AG08395 (cell line): Measurements from ENCODE around the gene ZNF232.
"Not testable (repeated sequence)": the region's sequence is repeated elsewhere in the genome, so short reads cannot be mapped to it uniquely, and the experiment has no call there.

Experiments
- DNase-seq: peaks from one replicate; pipeline ENCODE4 v3.0.0; 2012; ENCODE audit warnings: mixed read lengths, low spot score

The ZNF232 gene

DNA sequence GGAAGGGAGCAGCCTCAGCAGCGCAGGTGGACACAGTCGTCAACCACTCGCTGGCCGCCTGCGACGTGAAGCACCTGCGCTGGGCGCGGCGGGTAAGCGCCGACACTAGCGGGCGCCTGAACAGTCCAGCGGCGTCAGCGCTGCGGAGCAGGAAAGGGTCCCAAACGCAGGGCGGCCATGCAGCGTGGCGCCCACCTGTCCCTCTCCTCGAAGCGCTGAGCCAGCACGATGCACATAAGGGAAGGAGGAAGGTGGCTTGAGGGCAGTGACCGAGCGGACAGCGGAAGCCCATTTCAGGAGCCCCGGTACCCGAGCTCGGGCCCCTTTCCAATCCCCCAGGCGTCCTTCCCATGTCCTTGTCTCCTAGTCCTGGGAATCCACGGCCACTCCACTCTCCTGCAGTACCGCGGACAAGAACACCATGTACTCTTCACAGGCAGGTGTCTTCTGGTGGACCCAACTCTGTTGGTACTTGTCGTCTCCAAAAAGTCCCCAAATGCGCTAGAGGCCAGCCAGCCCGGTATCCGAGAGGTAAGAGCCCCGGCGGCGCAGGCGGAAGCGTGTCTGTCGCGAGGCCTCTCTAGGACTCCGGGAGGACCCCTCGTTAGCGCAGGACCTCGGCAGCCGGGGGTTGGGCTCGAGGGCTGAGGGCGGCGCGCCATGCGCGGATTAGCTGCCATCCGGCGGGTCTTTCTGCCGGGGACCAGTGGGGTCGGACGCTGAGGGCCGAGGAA is 14.4 kb downstream of the ZNF232 start:
- DNase-seq: no peak

DNA sequence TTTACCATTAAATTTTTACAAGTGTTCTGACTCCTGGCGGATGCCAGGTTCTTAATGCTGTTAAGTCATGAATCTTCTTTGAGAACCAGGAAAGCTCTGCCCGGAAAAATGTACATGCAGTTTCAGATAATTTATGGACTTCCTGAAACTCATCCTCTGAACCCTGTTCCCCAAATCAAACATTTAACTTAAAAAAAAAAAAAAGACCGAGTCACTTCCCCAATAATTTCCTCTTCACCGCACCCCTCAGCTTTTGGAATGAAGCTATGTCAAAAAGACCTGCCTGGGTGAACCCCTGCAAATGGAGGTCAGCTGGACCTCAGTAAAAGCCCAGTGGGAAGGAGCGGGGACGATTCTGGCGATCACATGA is 15.0 kb downstream of the ZNF232 start:
- no peak for DNase-seq

DNA sequence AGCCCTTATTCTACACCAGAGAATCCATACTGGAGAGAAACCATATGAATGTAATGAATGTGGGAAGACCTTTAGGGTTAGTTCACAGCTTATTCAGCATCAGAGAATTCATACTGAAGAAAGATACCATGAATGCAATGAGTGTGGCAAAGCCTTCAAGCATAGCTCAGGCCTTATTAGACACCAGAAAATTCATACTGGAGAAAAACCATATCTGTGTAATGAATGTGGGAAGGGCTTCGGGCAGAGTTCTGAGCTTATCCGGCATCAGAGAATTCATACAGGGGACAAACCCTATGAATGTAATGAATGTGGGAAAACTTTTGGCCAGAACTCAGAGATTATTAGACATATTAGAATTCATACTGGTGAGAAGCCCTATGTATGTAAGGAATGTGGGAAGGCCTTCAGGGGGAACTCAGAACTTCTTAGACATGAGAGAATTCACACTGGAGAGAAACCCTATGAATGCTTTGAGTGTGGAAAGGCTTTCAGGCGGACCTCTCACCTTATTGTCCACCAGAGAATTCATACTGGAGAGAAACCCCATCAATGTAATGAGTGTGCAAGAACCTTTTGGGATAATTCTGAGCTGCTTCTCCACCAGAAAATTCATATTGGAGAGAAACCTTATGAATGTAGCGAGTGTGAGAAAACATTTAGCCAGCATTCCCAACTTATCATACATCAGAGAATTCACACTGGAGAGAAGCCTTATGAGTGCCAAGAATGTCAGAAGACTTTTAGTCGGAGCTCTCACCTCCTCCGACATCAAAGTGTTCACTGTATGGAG is 19.3 kb downstream of the ZNF232 start:
- DNase-seq: no peak

DNA sequence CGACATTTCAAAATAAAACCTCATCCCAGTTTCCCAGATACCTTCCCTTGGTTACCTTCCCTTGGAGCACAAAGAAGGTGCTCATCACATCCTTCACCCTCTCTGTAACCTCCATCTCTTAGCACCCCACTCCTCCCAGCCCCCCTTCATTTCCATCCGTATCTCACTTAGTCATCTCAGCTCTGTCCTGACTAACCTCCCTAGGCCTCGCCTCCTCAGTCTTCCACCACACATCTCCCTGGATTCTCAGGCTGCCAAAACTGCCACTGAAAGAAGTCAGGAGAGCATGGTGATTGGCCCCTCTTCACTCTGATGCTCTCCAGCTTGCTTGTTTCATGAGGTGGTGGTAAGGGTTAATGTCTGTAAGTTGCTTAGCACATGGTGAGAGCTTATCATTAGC is 31.1 kb downstream of the ZNF232 start:
- DNase-seq: no peak

- peak; percentile 89 for DNase-seq
Measured at GRCh38 chr17:5078106-5079028, 33.3 kb downstream of the ZNF232 start, which contains the start of gene ZFP3. ZFP3 (plus strand) TSS chr17:5078467; CDS start chr17:5091505, 13,038 bp downstream.

DNA sequence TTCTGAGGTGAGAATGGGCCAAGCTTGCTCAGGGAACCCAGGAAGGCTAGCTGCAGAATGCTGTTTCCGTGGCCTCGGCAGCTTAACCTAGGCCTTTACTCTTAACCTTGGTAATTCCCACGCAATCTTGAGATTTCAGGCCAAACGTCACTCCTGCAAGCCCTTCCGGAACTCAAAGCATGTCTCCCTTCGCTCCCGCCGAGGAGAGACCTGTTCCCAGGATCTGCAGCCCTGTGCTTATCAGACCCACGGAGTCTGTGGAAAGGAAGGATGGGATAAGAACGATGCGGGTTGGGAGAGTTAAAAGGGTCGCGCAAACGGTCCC is 33.9 kb downstream of the ZNF232 start:
- no peak for DNase-seq

GRCh38 chr17:5077275-5077674 is 34.4 kb downstream of the ZNF232 start:
- DNase-seq: not testable (repeated sequence)

DNA sequence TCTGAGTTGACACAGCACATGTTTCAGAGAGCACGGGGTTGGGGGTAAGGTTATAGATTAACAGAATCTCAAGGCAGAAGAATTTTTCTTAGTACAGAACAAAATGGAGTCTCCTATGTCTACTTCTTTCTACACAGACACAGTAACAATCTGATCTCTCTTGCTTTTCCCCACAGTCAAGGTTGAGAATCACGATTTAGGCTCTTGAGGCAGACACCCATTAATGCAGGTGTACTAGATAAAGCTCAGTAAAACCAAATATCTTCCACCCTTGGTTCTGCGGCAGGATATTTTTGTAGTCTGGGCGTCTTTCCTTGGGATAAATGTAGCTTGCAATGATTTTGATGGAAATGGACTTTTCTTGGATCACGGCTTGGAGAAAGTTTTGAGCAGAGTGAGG is 36.2 kb downstream of the ZNF232 start:
- DNase-seq: not testable (repeated sequence)

GRCh38 chr17:5069724-5070123 is 42.0 kb downstream of the ZNF232 start:
- DNase-seq: no peak

DNA sequence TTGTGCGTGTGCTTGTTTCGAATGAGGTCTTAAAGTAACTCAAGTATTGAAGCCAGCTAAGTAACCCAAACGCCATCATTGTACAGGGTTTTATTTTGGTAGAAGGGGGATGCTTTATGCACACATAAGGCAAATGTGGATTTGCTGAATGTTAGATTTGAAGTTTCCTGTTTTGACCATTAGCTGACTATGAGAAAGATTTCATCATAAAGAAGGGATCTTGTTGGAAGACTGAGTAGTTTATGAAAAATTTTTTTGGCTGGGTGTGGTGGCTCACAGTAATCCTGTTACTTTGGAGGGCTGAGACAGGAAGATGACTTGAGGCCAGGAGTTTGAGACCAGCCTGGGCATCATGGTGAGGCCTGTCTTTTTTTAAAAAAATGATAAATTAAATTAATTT is 43.4 kb downstream of the ZNF232 start:
- no peak for DNase-seq

GRCh38 chr17:5065227-5065744 is 46.4 kb downstream of the ZNF232 start:
- DNase-seq: no peak
